PC-9 (cell line): ENCODE results near the gene ASTN2.

Experiments
- EZH2 ChIP-seq: fragments of 200-600 bp; sonication (generic); IDR thresholded peaks from 2 replicates; pipeline ENCODE4 v1.8.0; 2017; ENCODE audit warnings: antibody characterized with exemption, low read depth
- TF ChIP-seq, protein P1 (sequence below): fragments of 200-600 bp; sonication (generic); conservative IDR thresholded peaks from 2 replicates; pipeline ENCODE4 v1.6.1; 2017; ENCODE audit warnings: mixed run types, antibody characterized with exemption, mild to moderate bottlenecking, moderate library complexity

- TF ChIP-seq EZH2: no peak
- TF ChIP-seq, protein P1, sequence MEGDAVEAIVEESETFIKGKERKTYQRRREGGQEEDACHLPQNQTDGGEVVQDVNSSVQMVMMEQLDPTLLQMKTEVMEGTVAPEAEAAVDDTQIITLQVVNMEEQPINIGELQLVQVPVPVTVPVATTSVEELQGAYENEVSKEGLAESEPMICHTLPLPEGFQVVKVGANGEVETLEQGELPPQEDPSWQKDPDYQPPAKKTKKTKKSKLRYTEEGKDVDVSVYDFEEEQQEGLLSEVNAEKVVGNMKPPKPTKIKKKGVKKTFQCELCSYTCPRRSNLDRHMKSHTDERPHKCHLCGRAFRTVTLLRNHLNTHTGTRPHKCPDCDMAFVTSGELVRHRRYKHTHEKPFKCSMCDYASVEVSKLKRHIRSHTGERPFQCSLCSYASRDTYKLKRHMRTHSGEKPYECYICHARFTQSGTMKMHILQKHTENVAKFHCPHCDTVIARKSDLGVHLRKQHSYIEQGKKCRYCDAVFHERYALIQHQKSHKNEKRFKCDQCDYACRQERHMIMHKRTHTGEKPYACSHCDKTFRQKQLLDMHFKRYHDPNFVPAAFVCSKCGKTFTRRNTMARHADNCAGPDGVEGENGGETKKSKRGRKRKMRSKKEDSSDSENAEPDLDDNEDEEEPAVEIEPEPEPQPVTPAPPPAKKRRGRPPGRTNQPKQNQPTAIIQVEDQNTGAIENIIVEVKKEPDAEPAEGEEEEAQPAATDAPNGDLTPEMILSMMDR: no peak
Observed at GRCh38 chr9:116471944-116472506, 942.8 kb downstream of the ASTN2 start.
